Fibroblast of gingiva (primary cell): ENCODE measurements around the gene TMEM9.
A peak's percentile ranks its signal among the peaks of the same experiment; 100 is the strongest.

ENCODE experiments used
- DNase-seq: peaks from one replicate; pipeline ENCODE4 v3.0.0-alpha.2; 2011; ENCODE audit warnings: low read depth

TMEM9 gene

DNA sequence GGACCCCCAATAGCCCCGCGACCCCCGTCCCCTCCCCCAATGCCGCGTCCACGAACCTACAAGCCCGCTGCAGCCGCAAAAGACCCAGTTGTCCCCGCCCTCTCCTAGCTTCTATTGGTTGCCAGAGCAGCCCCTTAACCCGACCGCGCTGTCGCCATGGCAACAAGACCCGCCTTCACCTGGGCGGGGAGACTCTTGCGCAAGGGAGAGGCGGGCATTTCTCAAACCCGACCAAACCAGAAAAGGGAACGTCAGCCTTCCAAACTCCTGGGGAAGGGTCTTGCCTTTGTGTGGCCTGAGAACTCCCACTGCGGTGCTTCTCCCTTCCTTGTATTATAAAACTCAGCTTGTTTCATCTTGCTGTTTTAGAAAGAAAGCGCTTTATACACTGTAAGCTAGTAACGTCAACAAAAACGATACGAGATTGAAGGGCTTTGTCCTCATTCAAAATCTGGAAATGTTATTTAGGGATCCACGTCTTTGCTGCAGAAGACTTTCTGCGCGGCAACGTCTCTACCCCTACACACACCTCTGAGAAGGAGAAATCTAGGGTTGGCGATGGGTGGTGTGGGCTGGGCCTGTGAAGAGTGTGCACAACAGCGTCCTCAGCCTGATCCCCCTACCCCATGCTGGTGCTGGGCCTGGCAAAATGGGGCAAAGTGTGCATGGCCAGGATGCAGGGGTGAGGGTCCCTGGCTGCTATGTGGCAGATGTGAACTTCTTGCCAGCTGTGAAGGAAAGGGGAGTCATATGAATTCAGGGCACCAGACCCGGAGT is at the start of gene TMEM9:
Gene TMEM9 (minus strand): TSS at position 86 of the 777 bp plus-strand sequence. CDS start 551 bp downstream, outside the sequence.
- peak; percentile 91 for DNase-seq

DNA sequence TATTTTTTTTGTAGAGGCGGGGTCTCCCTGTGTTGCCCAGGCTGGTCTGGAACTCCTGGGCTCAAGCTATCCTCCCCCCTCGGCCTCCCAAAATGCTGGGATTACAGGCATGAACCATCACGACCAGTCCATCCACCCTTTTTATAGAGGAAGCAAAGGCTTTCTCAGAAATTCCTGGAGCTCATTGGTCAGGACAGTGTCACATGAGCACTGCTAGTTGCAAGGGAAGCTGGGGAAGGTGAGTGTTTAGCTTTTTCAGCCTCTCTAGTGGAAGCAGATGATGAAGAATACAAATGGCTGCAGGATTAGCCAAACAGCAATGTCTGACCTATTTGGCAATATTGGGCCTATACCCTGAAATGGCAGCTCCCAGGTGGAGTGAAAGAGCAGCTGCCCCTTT is 44.3 kb upstream of the TMEM9 start:
- DNase-seq = no peak

DNA sequence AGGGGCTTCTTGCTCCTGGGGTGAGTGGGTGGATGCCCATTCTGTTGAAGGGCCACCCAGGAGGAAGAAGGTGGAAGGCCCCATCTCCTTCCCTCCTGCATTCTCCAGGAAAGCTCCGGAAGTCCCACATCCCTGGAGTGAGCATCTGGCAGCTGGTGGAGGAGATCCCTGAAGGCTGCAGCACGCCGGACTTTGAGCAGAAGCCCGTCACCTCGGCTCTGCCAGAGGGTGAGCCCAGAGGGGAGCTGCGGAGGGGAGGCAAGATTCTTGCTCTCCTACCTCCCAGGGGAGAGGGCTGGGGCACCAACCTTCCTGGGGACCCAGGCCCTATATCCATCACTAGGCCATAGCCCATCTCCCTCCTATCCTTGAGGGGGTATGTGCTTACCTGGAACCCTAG is 39.8 kb upstream of the TMEM9 start:
- DNase-seq = no peak

DNA sequence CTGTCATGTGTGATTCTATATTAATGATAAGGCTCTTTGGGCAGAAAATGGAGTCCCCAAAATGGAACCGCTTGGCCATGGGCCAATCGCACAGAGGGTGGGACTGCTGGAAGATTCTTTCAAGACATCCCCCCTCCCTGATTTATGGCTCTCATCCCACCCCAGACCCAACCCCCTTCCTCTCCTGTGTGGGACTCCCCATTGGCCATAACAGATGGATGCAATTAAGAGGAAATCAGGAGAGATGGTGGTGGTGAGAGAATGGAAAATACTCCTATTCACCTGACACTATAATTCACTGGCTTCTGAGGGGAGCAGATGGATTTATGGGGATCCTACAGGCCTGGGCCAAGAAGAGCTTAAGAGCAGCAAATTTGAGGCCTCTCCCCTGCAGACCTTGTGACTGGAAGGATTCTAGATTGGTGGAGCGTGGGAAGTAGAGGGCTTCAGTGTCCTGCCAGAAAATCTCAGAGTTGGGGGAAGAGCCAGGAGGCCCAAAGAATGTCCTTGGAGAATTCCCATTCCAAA is 38.1 kb upstream of the TMEM9 start:
- no peak for DNase-seq

DNA sequence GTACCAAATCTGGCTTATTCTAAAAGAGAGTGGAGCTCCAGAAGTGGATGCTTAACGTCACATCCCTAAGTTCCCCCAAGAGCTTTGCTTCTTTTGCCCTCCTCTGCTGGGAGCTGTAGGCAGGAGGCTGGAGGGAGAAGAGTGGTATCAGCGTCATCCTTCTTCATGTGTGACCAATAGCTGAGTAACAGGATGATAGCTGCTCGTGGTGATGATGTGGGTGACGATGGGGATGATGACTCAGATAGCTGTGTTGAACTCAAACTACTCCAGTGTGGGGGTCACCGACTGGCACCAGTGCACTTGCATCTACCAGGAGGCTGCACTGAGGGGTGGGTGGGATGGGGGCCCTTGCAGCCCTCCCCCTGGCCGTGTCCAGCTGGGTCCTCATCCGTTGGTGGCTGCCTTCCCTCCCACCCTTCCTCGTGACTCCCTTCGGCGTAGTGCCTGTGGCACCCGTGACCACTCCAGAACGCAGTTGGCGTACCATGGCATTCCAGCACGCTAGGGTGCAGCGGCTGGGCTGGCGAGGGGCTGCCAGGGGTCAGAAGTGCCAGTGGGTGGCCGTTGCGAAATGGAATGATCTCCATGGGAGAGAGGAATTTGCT is 37.5 kb upstream of the TMEM9 start:
- DNase-seq = peak; percentile 27

DNA sequence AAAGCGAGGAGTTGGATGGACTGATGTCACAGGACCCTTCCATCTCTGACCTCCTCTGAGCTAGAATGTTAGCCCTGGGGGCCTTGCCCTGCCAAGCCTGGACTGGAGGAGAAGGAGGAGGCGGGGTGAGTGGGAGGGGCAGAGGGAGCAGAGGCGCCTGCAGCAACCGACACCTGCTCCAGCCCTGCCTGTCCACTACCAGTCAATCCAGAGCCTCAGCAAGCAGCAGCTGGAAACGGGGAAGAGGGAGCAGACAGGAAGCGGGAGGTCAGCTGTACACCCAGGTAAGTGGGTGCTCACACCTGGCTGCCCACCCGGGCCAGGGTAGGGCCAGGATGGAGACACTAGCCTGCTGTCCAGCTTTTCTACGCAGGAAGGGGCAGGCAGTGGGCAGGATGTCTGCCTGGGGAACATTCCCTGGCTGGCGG is 36.4 kb upstream of the TMEM9 start, which contains the start of gene IGFN1:
Gene IGFN1 (plus strand): TSS at position 201 of the 428 bp plus-strand sequence. CDS start 2,470 bp downstream, outside the sequence.
- DNase-seq = no peak

DNA sequence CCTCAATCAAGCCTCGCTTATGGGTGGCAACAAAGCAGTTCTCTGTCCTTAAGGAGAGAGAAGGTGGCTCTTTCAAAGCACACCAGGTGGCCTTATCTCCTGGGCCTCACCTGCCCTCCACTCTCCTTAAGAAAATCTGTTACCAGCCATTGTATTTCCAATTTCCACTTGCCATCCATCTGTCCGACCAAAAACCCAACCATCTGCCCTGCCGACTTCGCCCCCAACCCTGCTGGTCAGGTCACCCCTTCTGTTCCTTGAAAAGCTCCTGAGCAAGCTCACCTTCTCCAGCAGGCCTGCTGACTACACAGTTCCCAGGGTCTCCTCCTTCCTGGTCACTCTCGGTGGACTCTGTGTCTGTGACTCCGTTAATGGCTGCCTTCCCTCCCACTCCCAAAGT is 35.7 kb upstream of the TMEM9 start:
- DNase-seq = no peak

DNA sequence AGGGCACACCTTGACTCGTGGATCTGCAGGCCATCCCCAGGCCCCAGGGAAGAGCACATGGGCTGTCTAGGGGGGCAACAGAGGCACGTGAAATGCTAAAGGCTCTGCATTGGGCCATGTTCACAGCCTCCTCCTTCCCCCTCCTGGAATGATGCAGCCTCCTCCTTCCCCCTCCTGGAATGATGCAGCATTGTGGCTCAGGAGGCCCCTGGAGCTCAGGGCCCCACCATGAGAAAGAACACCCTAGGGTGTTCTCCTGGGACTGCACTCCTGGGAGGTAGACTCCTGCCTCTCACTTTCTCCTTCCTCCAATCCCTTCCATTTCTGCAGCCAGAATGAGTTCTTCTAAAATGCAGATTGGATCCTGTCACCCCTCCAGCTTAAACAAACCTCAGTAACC is 34.8 kb upstream of the TMEM9 start:
- DNase-seq = no peak

DNA sequence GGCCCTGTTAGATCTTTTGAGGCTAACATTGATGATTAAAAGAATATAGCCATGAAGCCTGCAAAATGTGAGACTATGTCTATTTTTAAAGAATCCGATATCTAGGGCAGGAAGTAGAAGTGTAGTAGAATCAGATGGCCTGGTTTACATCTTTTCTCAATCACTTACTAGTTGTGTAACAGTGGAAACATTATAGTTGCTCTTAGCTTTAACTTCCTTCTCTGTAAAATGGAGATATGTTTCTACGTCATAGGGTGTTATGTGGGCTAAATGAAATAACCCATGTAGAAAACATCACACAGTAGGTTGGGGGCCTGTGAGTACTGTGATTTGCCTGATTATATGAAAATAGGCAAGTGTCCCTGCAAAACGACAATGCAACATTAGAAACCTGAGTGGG is 31.9 kb upstream of the TMEM9 start:
- no peak for DNase-seq

DNA sequence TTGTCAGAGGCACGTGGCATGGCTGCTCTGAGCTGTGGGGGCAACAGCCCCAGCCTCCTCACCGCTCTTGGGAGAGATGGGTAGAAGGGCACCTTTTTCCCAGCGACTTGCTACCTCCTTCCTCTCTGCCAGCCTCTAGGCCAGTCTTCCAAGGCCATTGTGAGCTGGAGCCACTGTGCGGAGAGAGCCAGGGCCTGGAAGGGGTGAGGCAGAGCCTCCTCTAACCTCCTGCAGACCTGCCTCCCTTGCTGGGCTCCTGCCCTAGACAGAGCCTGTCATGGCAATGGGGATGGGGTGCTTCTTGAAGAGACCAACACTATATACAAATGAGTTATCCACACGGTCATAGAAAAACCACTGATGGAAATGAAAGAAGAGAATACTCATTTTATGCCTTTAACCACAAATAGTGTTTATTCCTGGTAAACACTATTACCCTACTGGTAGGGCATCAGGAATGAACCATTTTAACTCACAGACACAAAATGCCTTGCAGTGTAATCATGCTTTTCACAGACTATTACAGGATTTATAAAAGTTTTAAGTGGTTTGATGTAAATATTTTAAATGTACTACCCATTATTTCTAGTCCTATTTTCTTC is 31.4 kb upstream of the TMEM9 start:
- DNase-seq = no peak

DNA sequence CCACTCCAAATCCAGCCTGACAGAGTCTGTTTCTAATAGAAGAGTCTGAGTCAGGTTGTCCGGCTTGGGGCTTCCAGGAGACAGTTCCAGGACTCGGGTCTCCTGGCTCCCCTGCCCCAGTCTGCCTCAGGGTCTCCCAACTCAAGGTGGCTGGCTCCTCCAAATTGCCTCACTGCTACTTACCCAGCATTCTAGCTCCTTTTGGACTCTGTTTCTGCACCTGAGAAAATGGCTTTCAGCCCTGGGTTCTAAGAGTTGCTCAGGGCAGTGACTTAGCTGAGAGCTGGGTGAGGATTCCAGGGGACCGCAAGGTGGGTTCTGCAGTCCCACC is 30.8 kb upstream of the TMEM9 start:
- DNase-seq = no peak

DNA sequence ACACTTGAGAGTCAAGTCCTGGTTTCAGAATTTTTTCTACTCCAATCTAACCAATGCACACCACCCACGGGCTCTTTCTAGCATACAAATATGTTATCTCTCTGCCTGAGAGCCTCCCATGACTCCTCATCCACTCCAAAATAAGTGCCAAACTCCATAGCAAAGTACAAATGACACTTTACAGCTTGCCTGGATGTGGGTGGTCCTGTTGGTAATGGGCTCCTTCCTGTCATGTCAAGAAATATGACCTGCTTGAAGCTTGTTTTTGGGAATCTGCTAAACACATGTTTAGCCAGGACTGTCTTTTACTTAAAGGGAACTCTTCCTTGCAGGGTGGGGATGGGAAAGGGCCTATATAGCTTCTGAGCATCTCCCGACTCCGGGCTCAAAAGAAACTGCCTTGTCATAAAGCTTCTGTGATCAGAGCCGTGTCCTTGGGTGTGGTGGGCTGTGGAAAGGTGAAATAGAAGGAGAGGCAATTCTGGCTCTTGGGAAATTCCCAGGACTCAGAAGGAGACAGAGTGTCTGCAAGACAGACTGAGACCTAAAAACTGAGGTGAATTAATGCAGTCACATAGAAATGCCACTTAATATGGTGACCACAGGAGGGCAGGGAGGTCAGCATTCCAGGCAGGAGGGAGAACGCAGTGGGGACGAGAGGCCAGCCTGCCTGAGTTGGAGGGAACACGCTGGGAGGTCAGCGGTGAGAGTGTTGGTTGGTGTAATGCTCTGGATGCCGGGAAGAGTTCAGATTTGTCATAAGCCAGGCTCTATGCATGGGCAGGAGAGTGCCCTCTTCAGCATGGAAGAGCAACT is 30.2 kb upstream of the TMEM9 start:
- peak; percentile 85 for DNase-seq

DNA sequence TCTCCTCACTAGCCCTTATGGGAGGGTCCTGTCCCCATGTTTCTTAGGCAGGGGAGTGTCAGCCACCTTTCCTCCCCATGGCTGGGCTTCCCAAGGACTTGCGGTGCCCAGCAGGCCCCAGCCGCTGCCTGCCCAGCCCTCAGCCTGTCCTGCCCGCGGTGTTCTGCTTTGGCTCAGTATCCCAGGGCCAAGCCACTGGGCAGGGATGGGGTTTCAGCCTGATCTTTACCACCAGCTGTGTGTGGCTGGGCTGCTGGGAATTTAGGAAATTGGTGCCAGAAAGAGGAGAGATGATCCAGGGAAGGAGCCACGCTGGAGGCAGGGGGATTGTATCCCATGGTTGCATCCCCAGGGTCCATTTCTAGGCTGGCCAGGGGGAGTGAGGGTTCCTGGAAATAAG is 29.5 kb upstream of the TMEM9 start:
- DNase-seq = peak; percentile 16

DNA sequence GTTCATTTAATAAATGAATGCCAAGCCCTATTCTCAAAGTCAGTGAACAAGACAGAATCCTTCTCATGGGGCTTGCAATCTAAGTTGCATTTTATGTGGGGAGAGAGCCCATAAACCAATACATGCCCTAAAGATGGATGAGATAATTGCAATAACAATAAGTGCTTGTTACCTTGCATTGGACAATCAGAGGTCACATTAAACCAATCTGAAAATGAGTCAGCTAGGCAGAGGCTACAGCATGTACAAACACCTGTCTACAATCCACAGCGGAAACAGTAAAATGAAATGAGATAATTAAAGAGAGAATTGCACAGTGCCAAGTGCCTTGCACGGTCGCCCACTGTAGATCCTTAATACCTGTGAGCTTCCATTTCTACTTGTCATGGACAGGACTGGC is 28.9 kb upstream of the TMEM9 start:
- DNase-seq = no peak

DNA sequence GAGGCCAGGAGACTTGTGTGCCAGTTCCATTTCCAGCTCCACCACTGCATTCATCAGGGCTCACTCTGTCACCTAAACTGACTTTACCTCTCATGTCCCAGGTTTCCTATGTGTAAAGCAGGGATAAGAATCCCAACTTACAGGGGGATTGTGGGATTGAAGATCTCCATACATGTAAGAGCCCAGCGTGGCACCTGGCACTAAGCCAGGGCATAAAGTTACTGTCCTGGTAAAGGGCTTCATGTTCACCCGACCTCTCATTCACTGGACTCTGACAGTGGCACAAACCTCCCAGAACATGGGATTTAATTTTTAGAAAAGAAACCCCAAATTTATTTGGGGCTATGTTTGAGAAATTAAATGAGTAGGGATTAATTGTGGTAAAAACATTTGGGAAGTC is 27.5 kb upstream of the TMEM9 start:
- no peak for DNase-seq

DNA sequence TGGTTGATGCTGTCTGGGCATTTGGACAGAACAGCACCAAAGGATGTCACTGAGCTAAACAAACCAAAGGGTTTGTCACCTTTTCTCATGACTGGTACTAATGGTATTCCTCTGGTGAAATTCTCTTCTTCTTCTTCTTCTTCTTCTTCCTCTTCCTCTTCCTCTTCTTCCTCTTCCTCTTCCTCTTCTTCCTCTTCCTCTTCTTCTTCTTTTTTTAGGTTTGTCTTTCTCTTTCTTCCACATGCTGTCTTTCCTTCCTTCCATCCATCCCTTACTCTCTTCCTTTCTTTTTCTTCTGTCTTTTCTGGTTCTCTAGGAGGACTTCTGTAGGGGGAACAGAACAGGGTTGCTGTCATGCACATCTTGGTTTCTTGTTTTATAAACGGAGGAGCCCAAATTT is 27.0 kb upstream of the TMEM9 start:
- DNase-seq = no peak

DNA sequence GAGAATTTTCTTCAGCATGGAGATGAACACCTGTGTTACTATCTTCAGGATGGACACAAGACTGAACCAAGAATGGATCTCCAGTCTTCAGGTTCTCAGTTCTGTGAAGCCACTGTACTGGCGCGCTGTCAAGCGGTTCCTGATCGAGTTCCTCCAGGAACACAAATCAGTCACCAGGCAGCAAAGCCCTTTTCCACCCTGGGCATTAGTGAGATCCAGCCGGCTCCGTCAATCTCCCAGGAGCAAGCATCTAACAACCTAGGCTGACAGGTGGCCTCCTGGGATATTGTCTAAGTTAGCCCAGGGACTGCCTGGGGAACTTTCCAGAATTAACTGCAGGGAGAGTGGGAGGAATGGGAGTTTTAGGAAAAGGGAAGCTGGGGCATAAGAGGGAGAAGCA is 26.6 kb upstream of the TMEM9 start:
- no peak for DNase-seq

DNA sequence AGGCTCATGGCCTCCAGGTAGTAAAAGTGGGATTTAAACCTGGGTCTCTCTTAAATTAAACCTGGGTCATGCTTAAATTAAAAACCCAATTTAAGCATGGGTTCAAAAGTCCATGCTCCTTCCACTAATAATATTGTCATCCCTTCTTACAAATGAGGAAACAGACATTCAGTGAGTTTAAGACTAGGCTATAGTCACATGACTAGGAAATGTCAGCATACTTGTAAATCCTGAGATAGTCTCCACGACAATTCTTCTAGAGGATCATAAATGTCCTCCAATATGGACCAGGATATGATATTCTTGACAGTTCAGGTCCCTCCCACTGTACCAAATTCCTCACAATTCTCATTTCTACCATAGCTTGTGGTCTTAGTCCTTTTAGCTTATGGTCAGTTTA is 25.9 kb upstream of the TMEM9 start:
- no peak for DNase-seq

DNA sequence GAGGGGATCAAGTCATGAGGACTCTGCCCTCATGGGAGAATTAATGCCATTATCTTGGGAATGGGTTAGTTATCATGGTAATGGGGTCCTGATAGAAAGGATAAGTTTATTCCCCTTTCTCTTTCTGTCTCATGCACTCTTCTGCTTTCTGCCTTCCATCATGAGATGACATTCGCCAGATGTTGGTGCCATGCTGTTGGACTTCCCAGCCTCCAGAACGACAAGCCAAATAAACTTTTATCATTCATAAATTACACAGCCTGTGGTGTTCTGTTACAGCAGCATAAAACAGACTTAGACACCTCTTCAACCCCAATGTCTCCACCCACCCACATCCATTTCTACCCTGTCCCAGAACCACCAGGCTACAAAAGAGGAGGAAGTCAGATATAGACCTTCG is 24.4 kb upstream of the TMEM9 start:
- no peak for DNase-seq

DNA sequence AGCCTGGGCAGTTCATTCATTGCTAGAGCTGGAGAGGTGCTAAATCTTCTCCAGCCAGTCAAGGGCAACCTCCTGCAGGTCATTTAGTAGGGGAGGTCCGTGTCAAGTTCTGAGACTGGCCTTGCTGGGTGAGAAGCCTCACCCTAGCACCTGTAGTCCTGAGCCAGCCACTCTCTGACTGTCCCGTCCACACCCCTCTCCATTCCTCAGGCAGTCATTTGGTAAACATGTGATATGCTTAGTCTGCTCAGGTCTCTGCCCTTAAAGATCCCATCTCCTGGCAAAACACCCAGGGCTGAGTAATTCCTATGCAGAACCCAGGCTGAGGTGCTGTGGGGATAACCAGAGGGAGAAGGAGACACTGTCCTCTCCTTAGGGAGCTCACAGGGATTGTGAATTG is 22.7 kb upstream of the TMEM9 start:
- no peak for DNase-seq

DNA sequence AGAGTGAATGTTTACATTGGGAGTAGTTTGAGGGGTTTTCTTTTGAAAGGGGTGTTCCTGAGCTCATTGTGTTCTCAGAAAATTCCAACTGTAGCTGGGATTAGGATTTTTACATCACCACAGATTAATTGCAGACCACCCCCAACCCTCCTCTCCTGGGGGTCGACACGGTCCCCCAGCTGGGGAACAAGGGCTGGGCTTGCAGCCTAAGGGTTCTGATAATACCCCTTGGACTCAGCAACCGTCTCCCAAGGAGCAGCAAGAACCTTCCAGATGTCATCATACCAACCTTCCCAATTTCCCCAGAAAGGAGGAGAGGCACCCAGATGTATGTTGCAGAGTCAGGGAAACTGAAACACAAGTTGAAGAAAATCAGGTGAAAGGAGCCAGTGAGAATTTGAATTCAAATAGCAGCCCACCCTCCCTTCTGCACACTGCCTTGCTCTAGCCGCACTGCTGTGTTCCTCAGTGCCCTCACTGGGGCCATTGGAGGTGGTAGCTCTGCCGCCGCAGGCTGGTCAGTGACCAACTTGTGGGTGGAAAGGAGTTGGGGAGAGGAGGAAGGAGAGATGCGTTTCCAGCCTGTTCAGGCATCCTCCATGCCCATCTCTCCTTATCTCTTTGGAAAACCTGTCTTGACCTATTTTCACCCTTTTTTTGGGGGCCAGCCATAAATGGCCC is 21.7 kb upstream of the TMEM9 start:
- DNase-seq = no peak

DNA sequence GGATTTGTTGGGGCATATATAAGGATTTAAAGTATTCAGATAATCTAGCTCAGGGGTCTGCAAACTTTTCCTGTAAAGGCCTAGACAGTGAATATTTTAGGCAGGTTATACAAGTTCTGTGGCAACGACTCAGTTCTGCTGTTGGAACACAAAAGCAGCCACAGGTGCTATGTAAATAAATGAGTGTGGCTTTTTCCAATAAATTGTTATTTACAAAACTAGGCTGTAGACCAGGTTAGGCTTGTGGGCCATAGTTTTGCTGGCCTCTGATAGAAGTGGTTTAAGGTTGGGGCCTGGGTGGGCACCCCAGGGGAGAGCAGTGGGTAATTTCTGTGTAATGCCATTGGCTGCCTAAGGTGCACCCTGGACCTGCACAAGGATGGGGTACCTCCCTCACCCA is 19.5 kb upstream of the TMEM9 start:
- no peak for DNase-seq
